ENCODE results near the gene TRIO.

The TRIO gene

DNA sequence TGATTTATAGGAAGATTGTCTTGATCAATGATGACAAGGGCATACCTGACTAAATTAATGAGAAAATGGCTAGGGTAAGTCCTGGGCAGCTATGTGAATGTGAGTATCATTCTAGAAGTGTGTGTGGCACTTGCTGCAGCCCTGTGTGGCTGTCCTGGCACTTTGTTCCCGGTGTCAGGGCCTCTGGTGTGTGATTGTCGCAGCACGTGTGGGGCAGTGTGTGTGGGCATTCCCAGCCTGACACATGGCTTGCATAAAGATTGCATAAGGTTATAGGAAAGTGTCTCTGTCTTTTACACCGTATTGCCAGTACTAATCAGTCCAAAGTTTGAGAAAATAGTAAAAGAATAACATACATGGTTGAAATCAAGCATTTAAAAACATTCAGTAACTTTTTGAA lies 74.4 kb downstream of the TRIO start:
- DNase-seq = peak in 1 of 2 donors; percentile 47
- WGBS (ENCODE audit: extremely low coverage, insufficient coverage, insufficient read length) = no CpG with 5 or more reads among the region's 4 CpGs
- H3K4me2 ChIP-seq (ENCODE audit: low read length) = no peak overlapping the region

DNA sequence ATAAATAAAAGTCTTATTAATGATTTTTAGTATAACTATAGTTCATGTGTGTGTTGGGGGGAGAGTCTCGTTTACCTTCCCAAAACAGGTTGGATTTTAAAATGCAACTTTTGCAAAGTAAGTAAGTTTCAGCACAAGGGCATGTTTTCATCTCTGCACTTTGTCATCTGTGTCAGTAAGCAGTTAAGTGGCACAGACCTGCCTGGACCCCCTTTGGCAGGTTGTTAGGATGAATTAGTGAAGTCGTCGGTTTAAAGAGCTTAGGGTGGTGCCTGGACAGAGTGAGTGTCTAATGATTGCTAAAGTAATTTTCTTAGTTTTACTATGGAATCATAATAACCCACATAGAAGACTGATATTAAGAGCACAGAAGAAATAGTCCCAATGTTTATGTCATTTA lies 74.9 kb downstream of the TRIO start:
- Histone ChIP-seq H3K79me2 (ENCODE audit: control insufficient read depth, insufficient read depth, low read length, poor library complexity) (peaks cover 22% of the 10 kb centered on the region), H4K12ac (ENCODE audit: low read depth, low read length) (no peak overlapping the region), H3K9me3 (ENCODE audit: insufficient read depth, low read depth, low read length) (no peaks in the 10 kb centered on the region), H3K4me2 (ENCODE audit: low read length) (no peak overlapping the region), H3K4me1 (ENCODE audit: control insufficient read depth in 1 of 2, insufficient read depth in 2 of 2, low read length in 2 of 2) (peaks cover 15 to 20% of the 10 kb centered on the region in 2 experiments), H3K18ac (ENCODE audit: low read length) (no peak overlapping the region), H2BK5ac (ENCODE audit: low read depth, low read length, poor library complexity) (no peak overlapping the region), H3K23ac (ENCODE audit: low read length) (no peak overlapping the region), H3K27ac (ENCODE audit: low read depth, low read length) (no peak overlapping the region), H3K36me3 (ENCODE audit: control insufficient read depth in 1 of 2, insufficient read depth in 2 of 2, low read length in 2 of 2) (no peaks in the 10 kb centered on the region), H3K79me1 (ENCODE audit: low read length) (peaks cover 9% of the 10 kb centered on the region), H3K4me3 (ENCODE audit: low read depth, low read length) (no peak overlapping the region), H2AFZ (ENCODE audit: insufficient read depth, low read length, poor library complexity) (no peak overlapping the region), H3K9ac (ENCODE audit: low read length) (no peak overlapping the region), H2BK120ac (ENCODE audit: insufficient read depth, low read length, poor library complexity) (no peak overlapping the region), H3K14ac (ENCODE audit: low read length) (no peak overlapping the region), H4K91ac (ENCODE audit: low read depth, low read length) (no peak overlapping the region), H3K4ac (ENCODE audit: low read depth, low read length) (peak overlapping the region; percentile 70), H2AK5ac (ENCODE audit: low read length) (no peak overlapping the region), H2BK12ac (ENCODE audit: low read length) (no peak overlapping the region), H4K8ac (ENCODE audit: low read depth, low read length) (no peak overlapping the region), H3K27me3 (ENCODE audit: insufficient read depth, low read length) (no peaks in the 10 kb centered on the region)
- WGBS (ENCODE audit: extremely low coverage, insufficient coverage, insufficient read length) = no CpG with 5 or more reads among the region's 3 CpGs
- no peak for DNase-seq

More for the DNA sequence above, 74.4 kb downstream of the TRIO start:
- peaks cover 21% of the 10 kb centered on the region for H3K79me2 ChIP-seq (ENCODE audit: control insufficient read depth, insufficient read depth, low read length, poor library complexity)
- H3K4me1 ChIP-seq (ENCODE audit: control insufficient read depth in 1 of 2, insufficient read depth in 2 of 2, low read length in 2 of 2) = peaks cover 15 to 20% of the 10 kb centered on the region in 2 experiments
- H2BK120ac ChIP-seq (ENCODE audit: insufficient read depth, low read length, poor library complexity) = no peak overlapping the region
- peak overlapping the region; percentile 4 for H4K91ac ChIP-seq (ENCODE audit: low read depth, low read length)
- H3K4ac ChIP-seq (ENCODE audit: low read depth, low read length) = peak overlapping the region; percentile 95
- no peak overlapping the region for H3K9ac ChIP-seq (ENCODE audit: low read length)
- no peak overlapping the region for H4K8ac ChIP-seq (ENCODE audit: low read depth, low read length)
- H3K36me3 ChIP-seq (ENCODE audit: control insufficient read depth in 1 of 2, insufficient read depth in 2 of 2, low read length in 2 of 2) = no peaks in the 10 kb centered on the region
- H3K23ac ChIP-seq (ENCODE audit: low read length) = no peak overlapping the region
- H3K27me3 ChIP-seq (ENCODE audit: insufficient read depth, low read length) = no peaks in the 10 kb centered on the region
- peak overlapping the region; percentile 31 for H2BK5ac ChIP-seq (ENCODE audit: low read depth, low read length, poor library complexity)
- no peak overlapping the region for H3K27ac ChIP-seq (ENCODE audit: low read depth, low read length)
- no peak overlapping the region for H3K4me3 ChIP-seq (ENCODE audit: low read depth, low read length)
- H3K18ac ChIP-seq (ENCODE audit: low read length) = peak overlapping the region; percentile 89
- no peak overlapping the region for H2BK12ac ChIP-seq (ENCODE audit: low read length)
- H3K9me3 ChIP-seq (ENCODE audit: insufficient read depth, low read depth, low read length) = no peaks in the 10 kb centered on the region
- H3K79me1 ChIP-seq (ENCODE audit: low read length) = peaks cover 9% of the 10 kb centered on the region
- no peak overlapping the region for H3K14ac ChIP-seq (ENCODE audit: low read length)
- no peak overlapping the region for H4K12ac ChIP-seq (ENCODE audit: low read depth, low read length)
- H2AFZ ChIP-seq (ENCODE audit: insufficient read depth, low read length, poor library complexity) = no peak overlapping the region
- no peak overlapping the region for H2AK5ac ChIP-seq (ENCODE audit: low read length)

DNA sequence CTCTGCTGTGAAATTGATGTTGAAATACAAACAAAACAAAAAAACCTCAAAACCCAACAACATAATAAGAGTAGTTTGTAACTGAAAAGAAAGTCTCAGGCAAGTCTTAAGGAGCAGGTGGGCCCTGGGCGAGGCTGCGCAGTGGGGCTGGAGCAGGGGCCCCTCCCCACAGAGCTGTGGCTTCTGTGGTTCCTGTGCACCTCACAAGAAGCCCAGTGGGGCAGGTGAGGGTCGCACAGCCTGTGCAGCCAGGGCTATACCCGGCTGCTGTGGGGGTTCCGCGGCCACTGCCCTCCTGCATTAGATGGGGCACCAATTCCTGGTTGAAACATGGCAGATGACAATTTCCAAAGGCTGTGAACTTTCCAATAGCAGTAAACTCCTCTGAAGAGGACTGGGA lies 75.3 kb downstream of the TRIO start:
- H3K79me1 ChIP-seq (ENCODE audit: low read length) = peaks cover 9% of the 10 kb centered on the region
- H3K27ac ChIP-seq (ENCODE audit: low read depth, low read length) = no peak overlapping the region
- peak overlapping the region; percentile 66 for H3K4ac ChIP-seq (ENCODE audit: low read depth, low read length)
- no peak overlapping the region for H3K4me3 ChIP-seq (ENCODE audit: low read depth, low read length)
- H2BK5ac ChIP-seq (ENCODE audit: low read depth, low read length, poor library complexity) = no peak overlapping the region
- peak overlapping the region; percentile 82 for H2BK12ac ChIP-seq (ENCODE audit: low read length)
- no peak overlapping the region for H3K18ac ChIP-seq (ENCODE audit: low read length)
- H3K9ac ChIP-seq (ENCODE audit: low read length) = no peak overlapping the region
- H4K8ac ChIP-seq (ENCODE audit: low read depth, low read length) = no peak overlapping the region
- H4K91ac ChIP-seq (ENCODE audit: low read depth, low read length) = peak overlapping the region; percentile 1
- no peaks in the 10 kb centered on the region for H3K9me3 ChIP-seq (ENCODE audit: insufficient read depth, low read depth, low read length)
- no CpG with 5 or more reads among the region's 6 CpGs for WGBS (ENCODE audit: extremely low coverage, insufficient coverage, insufficient read length)
- H2BK120ac ChIP-seq (ENCODE audit: insufficient read depth, low read length, poor library complexity) = no peak overlapping the region
- H3K23ac ChIP-seq (ENCODE audit: low read length) = no peak overlapping the region
- DNase-seq = no peak
- H3K27me3 ChIP-seq (ENCODE audit: insufficient read depth, low read length) = no peaks in the 10 kb centered on the region
- H3K14ac ChIP-seq (ENCODE audit: low read length) = no peak overlapping the region
- no peak overlapping the region for H2AK5ac ChIP-seq (ENCODE audit: low read length)
- no peak overlapping the region for H3K4me2 ChIP-seq (ENCODE audit: low read length)
- H3K4me1 ChIP-seq (ENCODE audit: control insufficient read depth in 1 of 2, insufficient read depth in 2 of 2, low read length in 2 of 2) = peaks cover 15 to 20% of the 10 kb centered on the region in 2 experiments
- no peak overlapping the region for H4K12ac ChIP-seq (ENCODE audit: low read depth, low read length)
- no peaks in the 10 kb centered on the region for H3K36me3 ChIP-seq (ENCODE audit: control insufficient read depth in 1 of 2, insufficient read depth in 2 of 2, low read length in 2 of 2)
- H3K79me2 ChIP-seq (ENCODE audit: control insufficient read depth, insufficient read depth, low read length, poor library complexity) = peaks cover 22% of the 10 kb centered on the region
- no peak overlapping the region for H2AFZ ChIP-seq (ENCODE audit: insufficient read depth, low read length, poor library complexity)

DNA sequence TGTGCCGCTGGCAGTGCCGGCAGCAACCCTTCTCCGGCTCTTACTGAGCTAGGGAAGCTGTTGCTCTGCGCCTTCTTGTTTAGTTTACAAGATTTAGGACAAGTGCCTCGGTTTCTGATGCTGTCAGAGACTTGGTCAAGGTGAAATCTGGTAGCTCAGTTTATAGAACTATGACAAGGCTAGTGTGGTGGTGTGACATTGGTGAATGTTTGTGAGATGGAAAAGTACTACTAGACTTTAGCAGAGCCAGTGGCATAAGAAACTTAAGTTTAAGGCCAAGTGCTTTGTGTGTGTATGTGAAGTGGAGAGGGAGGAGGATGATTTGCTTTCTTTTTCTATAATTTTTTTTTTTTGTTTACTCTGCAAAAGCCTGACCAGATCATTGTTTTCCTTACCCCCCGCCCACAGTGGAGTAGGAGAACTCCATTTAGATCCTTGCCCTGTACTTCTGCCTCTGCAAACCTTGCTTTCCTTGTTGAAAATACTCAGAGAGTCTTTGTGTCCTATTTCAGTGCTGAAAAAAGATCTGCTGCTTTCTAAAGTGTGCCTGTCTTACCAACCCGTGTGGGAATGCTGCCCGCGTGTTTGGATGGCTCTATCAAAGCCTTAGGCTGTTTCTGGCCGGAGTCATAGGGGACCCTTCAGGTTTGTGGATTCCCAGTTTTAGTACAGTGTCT lies 75.9 kb downstream of the TRIO start:
- Histone ChIP-seq H3K18ac (ENCODE audit: low read length) (no peak overlapping the region), H3K27ac (ENCODE audit: low read depth, low read length) (no peak overlapping the region), H3K23ac (ENCODE audit: low read length) (no peak overlapping the region), H3K79me2 (ENCODE audit: control insufficient read depth, insufficient read depth, low read length, poor library complexity) (peaks cover 19% of the 10 kb centered on the region), H3K4ac (ENCODE audit: low read depth, low read length) (peak overlapping the region; percentile 81), H2BK5ac (ENCODE audit: low read depth, low read length, poor library complexity) (no peak overlapping the region), H3K14ac (ENCODE audit: low read length) (no peak overlapping the region), H2BK120ac (ENCODE audit: insufficient read depth, low read length, poor library complexity) (no peak overlapping the region), H4K8ac (ENCODE audit: low read depth, low read length) (no peak overlapping the region), H3K4me2 (ENCODE audit: low read length) (no peak overlapping the region), H3K4me3 (ENCODE audit: low read depth, low read length) (no peak overlapping the region), H2AK5ac (ENCODE audit: low read length) (no peak overlapping the region), H3K9ac (ENCODE audit: low read length) (peak overlapping the region; percentile 26), H3K9me3 (ENCODE audit: insufficient read depth, low read depth, low read length) (no peaks in the 10 kb centered on the region), H2AFZ (ENCODE audit: insufficient read depth, low read length, poor library complexity) (no peak overlapping the region), H4K12ac (ENCODE audit: low read depth, low read length) (no peak overlapping the region), H3K36me3 (ENCODE audit: control insufficient read depth in 1 of 2, insufficient read depth in 2 of 2, low read length in 2 of 2) (no peaks in the 10 kb centered on the region), H3K79me1 (ENCODE audit: low read length) (peaks cover 9% of the 10 kb centered on the region), H2BK12ac (ENCODE audit: low read length) (no peak overlapping the region), H3K27me3 (ENCODE audit: insufficient read depth, low read length) (no peaks in the 10 kb centered on the region), H4K91ac (ENCODE audit: low read depth, low read length) (peak overlapping the region; percentile 1), H3K4me1 (ENCODE audit: control insufficient read depth in 1 of 2, insufficient read depth in 2 of 2, low read length in 2 of 2) (peaks cover 15 to 20% of the 10 kb centered on the region in 2 experiments)
- DNase-seq = peak in 1 of 2 donors; percentile 48
- WGBS (ENCODE audit: extremely low coverage, insufficient coverage, insufficient read length) = no CpG with 5 or more reads among the region's 10 CpGs

Data from trophoblast cell (in vitro differentiated cells and primary cell).